H9 (cell line): ENCODE results near the gene MLLT3. TPM values are rescaled to one million over a fixed set of nuclear protein-coding genes. Genes with fewer than 3 reads are reported as not detected.

Experiments used
- DNase-seq: peaks from one replicate; pipeline ENCODE4 v3.0.0-alpha.2; 2017
- H2AFZ ChIP-seq: one replicate; pipeline ENCODE4 v1.6.1; 2013; ENCODE audit warnings: mild to moderate bottlenecking, low read length, control low read depth, moderate library complexity
- H2AK5ac ChIP-seq: 2 replicates; pipeline ENCODE4 v1.6.1; 2013; ENCODE audit warnings: low read length, control low read depth, mixed read lengths; ENCODE audit not compliant: insufficient read length
- H2BK120ac ChIP-seq: one replicate; pipeline ENCODE4 v1.6.1; 2013; ENCODE audit warnings: low read depth, mild to moderate bottlenecking, low read length, control low read depth, inconsistent platforms; ENCODE audit not compliant: poor library complexity, severe bottlenecking
- H2BK12ac ChIP-seq: 2 replicates; pipeline ENCODE4 v1.6.1; 2013; ENCODE audit warnings: low read length, control low read depth, mixed read lengths, low read depth; ENCODE audit not compliant: insufficient read length
- H2BK15ac ChIP-seq: 2 replicates; pipeline ENCODE4 v1.6.1; 2013; ENCODE audit warnings: low read depth, low read length, control low read depth
- H2BK20ac ChIP-seq: one replicate; pipeline ENCODE4 v1.6.1; 2013; ENCODE audit warnings: low read depth, mild to moderate bottlenecking, low read length, control low read depth, inconsistent platforms; ENCODE audit not compliant: poor library complexity, severe bottlenecking
- H2BK5ac ChIP-seq: 2 replicates; pipeline ENCODE4 v1.6.1; 2013; ENCODE audit warnings: low read length, control low read depth, mixed read lengths; ENCODE audit not compliant: insufficient read length
- H3K14ac ChIP-seq: 2 replicates; pipeline ENCODE4 v1.6.1; 2013; ENCODE audit warnings: low read length, control low read depth; ENCODE audit not compliant: insufficient read depth
- H3K18ac ChIP-seq: 2 replicates; pipeline ENCODE4 v1.6.1; 2013; ENCODE audit warnings: low read depth, mild to moderate bottlenecking, mixed read lengths, low read length, control low read depth; ENCODE audit not compliant: insufficient read length
- H3K23ac ChIP-seq: 2 replicates; pipeline ENCODE4 v1.6.1; 2013; ENCODE audit warnings: low read length, control low read depth, mixed read lengths, low read depth; ENCODE audit not compliant: insufficient read length
- H3K23me2 ChIP-seq: 2 replicates; pipeline ENCODE4 v1.6.1; 2013; ENCODE audit warnings: low read depth, mild to moderate bottlenecking, mixed read lengths, low read length, control low read depth; ENCODE audit not compliant: insufficient read length, poor library complexity, severe bottlenecking
- H3K27ac ChIP-seq: 2 replicates; pipeline ENCODE4 v1.5.1; 2013; ENCODE audit warnings: low read length, control low read depth, mixed read lengths, low read depth; ENCODE audit not compliant: insufficient read length
- H3K27me3 ChIP-seq: 2 replicates; pipeline ENCODE4 v1.6.1; 2013; ENCODE audit warnings: low read length, control low read depth, inconsistent platforms; ENCODE audit not compliant: insufficient read depth
- H3K4ac ChIP-seq: 2 replicates; pipeline ENCODE4 v1.6.1; 2013; ENCODE audit warnings: low read depth, mild to moderate bottlenecking, control low read depth, inconsistent platforms, low read length, moderate library complexity
- H3K4me1 ChIP-seq: 2 replicates; pipeline ENCODE4 v1.6.1; 2013; ENCODE audit warnings: low read length, control low read depth, inconsistent platforms; ENCODE audit not compliant: insufficient read depth
- H3K4me2 ChIP-seq: 2 replicates; pipeline ENCODE4 v1.6.1; 2013; ENCODE audit warnings: low read length, control low read depth, mixed read lengths; ENCODE audit not compliant: insufficient read length, insufficient read depth
- H3K56ac ChIP-seq: 2 replicates; pipeline ENCODE4 v1.6.1; 2013; ENCODE audit warnings: low read depth, mild to moderate bottlenecking, mixed read lengths, low read length, control low read depth; ENCODE audit not compliant: insufficient read length
- H3K79me1 ChIP-seq: 2 replicates; pipeline ENCODE4 v1.6.1; 2013; ENCODE audit warnings: low read depth, mild to moderate bottlenecking, moderate library complexity, low read length, control low read depth, inconsistent platforms; ENCODE audit not compliant: insufficient read depth, poor library complexity, severe bottlenecking
- H3K79me2 ChIP-seq: 2 replicates; pipeline ENCODE4 v1.6.1; 2013; ENCODE audit warnings: low read length, control low read depth, inconsistent platforms; ENCODE audit not compliant: insufficient read depth
- H3K9ac ChIP-seq: 2 replicates; pipeline ENCODE4 v1.6.1; 2013; ENCODE audit warnings: low read length, control low read depth, mixed read lengths; ENCODE audit not compliant: insufficient read length; ENCODE audit errors: extremely low read depth
- H3K9me3 ChIP-seq: one replicate; pipeline ENCODE4 v1.6.1; 2013; ENCODE audit warnings: low read depth, low read length, inconsistent platforms; ENCODE audit not compliant: control insufficient read depth
- H3T11ph ChIP-seq: one replicate; pipeline ENCODE4 v1.6.1; 2013; ENCODE audit warnings: mild to moderate bottlenecking, low read length, control low read depth, inconsistent platforms
- H4K20me1 ChIP-seq: one replicate; pipeline ENCODE4 v1.6.1; 2013; ENCODE audit not compliant: control insufficient read depth, insufficient read length, insufficient read depth
- H4K5ac ChIP-seq: 2 replicates; pipeline ENCODE4 v1.6.1; 2013; ENCODE audit warnings: low read depth, mild to moderate bottlenecking, mixed read lengths, low read length, control low read depth; ENCODE audit not compliant: insufficient read length
- H4K8ac ChIP-seq: replicated peaks from 2 replicates; pipeline ENCODE4 v1.6.1; 2013; ENCODE audit warnings: low read length, control low read depth, mixed read lengths, low read depth; ENCODE audit not compliant: insufficient read length
- H4K91ac ChIP-seq: 2 replicates; pipeline ENCODE4 v1.6.1; 2013; ENCODE audit warnings: low read depth, mild to moderate bottlenecking, moderate library complexity, mixed read lengths, low read length, control low read depth; ENCODE audit not compliant: insufficient read length
- H3K27ac Mint-ChIP-seq, 3 experiments: 2 replicates in 2 of 3; 3 replicates in 1 of 3; pipeline ENCODE4 v1.8.0; 2020 to 2021; ENCODE audit warnings: mixed read lengths in 3 of 3, mild to moderate bottlenecking in 1 of 3, moderate library complexity in 1 of 3
- H3K27me3 Mint-ChIP-seq: 2 replicates; pipeline ENCODE4 v1.8.0; 2021; ENCODE audit warnings: low read depth, mild to moderate bottlenecking, moderate library complexity, mixed read lengths
- H3K36me3 Mint-ChIP-seq, 3 experiments: 2 replicates in 2 of 3; 3 replicates in 1 of 3; pipeline ENCODE4 v1.8.0; 2020 to 2021; ENCODE audit warnings: low read depth in 3 of 3, mixed read lengths in 3 of 3; ENCODE audit not compliant: insufficient read depth in 1 of 3
- H3K4me1 Mint-ChIP-seq, 2 experiments: 2 replicates each; pipeline ENCODE4 v1.8.0; 2020; ENCODE audit warnings: mixed read lengths in 2 of 2
- H3K4me3 Mint-ChIP-seq, 2 experiments: 2 replicates in 1 of 2; 3 replicates in 1 of 2; pipeline ENCODE4 v1.8.0; 2020 to 2021; ENCODE audit warnings: mild to moderate bottlenecking in 2 of 2, mixed read lengths in 2 of 2, moderate library complexity in 1 of 2
- H3K9me3 Mint-ChIP-seq, 2 experiments: 2 replicates in 1 of 2; 3 replicates in 1 of 2; pipeline ENCODE4 v1.8.0; 2020; ENCODE audit warnings: mild to moderate bottlenecking in 2 of 2, mixed read lengths in 2 of 2, moderate library complexity in 1 of 2
- WGBS: extraction: QIAGEN DNeasy Blood & Tissue Kit; methylation state at CpG from one replicate; pipeline ENCODE4 v1.1.7; 2013; ENCODE audit warnings: missing lambda C conversion rate, low lambda C conversion rate, mixed read lengths; ENCODE audit not compliant: insufficient read length; ENCODE audit errors: extremely low coverage; 5-methylcytosine and 5-hydroxymethylcytosine counted together
- total RNA-seq: library from RNA; stranded (reverse); gene quantifications from 2 replicates; pipeline ENCODE4 v1.2.1, GENCODE V29; 2021
- TF ChIP-seq, protein P1 (sequence below): fragments of 200-600 bp; sonication (generic); conservative IDR thresholded peaks from 3 replicates; pipeline ENCODE4 v1.8.0; 2021; ENCODE audit warnings: antibody characterized with exemption, mild to moderate bottlenecking

MLLT3 gene
- total RNA-seq, 1 experiment from 2014 or later: 3.9 TPM

DNA sequence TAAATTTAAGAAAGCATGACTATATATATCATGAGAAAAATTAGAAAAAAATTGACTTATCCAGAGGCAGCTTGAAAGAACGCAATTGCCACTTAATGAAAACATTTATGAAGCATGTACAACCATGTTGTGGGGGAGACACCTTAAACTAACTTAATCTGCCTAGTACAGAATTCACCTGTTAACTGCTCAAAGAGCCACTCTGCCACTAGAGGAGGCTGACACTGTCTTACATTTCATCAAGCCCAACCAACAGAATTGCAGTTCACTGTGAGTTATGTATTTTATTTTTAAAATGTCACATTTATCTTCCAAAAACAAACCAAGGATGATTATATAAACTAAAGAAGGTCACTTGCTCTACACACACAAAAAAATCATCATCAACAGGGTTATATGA lies 252.9 kb downstream of the MLLT3 start:
- no CpG with 5 or more reads among the region's 1 CpG for WGBS

More for the DNA sequence above, 252.9 kb downstream of the MLLT3 start:
- Histone ChIP-seq H3K23me2 (no peaks in the 10 kb centered on the region), H3K56ac (no peak overlapping the region), H3K79me1 (no peaks in the 10 kb centered on the region), H3K9ac (no peak overlapping the region), H2AFZ (no peak overlapping the region), H2BK12ac (no peak overlapping the region), H3K14ac (no peak overlapping the region), H2BK5ac (no peak overlapping the region), H4K20me1 (no peaks in the 10 kb centered on the region), H3T11ph (no peak overlapping the region), H3K4me2 (no peak overlapping the region), H3K27ac (no peak overlapping the region), H3K27me3 (no peaks in the 10 kb centered on the region), H3K4me1 (no peaks in the 10 kb centered on the region), H4K5ac (no peak overlapping the region), H2AK5ac (no peak overlapping the region), H2BK15ac (no peak overlapping the region), H3K9me3 (no peaks in the 10 kb centered on the region), H4K91ac (no peak overlapping the region), H3K23ac (no peak overlapping the region), H3K18ac (no peak overlapping the region), H4K8ac (no peak overlapping the region), H3K79me2 (no peaks in the 10 kb centered on the region), H2BK20ac (no peak overlapping the region), H3K4ac (no peak overlapping the region), H2BK120ac (no peak overlapping the region)
- TF ChIP-seq, protein P1, sequence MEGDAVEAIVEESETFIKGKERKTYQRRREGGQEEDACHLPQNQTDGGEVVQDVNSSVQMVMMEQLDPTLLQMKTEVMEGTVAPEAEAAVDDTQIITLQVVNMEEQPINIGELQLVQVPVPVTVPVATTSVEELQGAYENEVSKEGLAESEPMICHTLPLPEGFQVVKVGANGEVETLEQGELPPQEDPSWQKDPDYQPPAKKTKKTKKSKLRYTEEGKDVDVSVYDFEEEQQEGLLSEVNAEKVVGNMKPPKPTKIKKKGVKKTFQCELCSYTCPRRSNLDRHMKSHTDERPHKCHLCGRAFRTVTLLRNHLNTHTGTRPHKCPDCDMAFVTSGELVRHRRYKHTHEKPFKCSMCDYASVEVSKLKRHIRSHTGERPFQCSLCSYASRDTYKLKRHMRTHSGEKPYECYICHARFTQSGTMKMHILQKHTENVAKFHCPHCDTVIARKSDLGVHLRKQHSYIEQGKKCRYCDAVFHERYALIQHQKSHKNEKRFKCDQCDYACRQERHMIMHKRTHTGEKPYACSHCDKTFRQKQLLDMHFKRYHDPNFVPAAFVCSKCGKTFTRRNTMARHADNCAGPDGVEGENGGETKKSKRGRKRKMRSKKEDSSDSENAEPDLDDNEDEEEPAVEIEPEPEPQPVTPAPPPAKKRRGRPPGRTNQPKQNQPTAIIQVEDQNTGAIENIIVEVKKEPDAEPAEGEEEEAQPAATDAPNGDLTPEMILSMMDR: peak; percentile 25; the same call in 2 of the 3 replicates
- H3K27me3 Mint-ChIP-seq: no peaks in the 10 kb centered on the region
- H3K4me3 Mint-ChIP-seq: no peak overlapping the region
- no peaks in the 10 kb centered on the region; a peak in 1 of 7 replicates for H3K36me3 Mint-ChIP-seq
- H3K9me3 Mint-ChIP-seq: no peaks in the 10 kb centered on the region; a peak in 2 of 5 replicates
- no peaks in the 10 kb centered on the region for H3K4me1 Mint-ChIP-seq
- no peak for DNase-seq
- no peak overlapping the region for H3K27ac Mint-ChIP-seq
